ENCODE data around the gene RGS7.
"Not testable (repeated sequence)": the region's sequence is repeated elsewhere in the genome, so short reads cannot be mapped to it uniquely, and the experiment has no call there.

RGS7 gene

GRCh38 chr1:240820816-240821215, 536.2 kb downstream of the RGS7 start:
- DNase-seq = no peak

GRCh38 chr1:240816472-240816871, 540.5 kb downstream of the RGS7 start:
- DNase-seq = no peak

- DNase-seq = no peak
Measured at GRCh38 chr1:240813720-240814119, 543.3 kb downstream of the RGS7 start.

GRCh38 chr1:240811256-240811655, 545.7 kb downstream of the RGS7 start:
- DNase-seq = no peak

GRCh38 chr1:240808381-240808780, 548.6 kb downstream of the RGS7 start:
- DNase-seq = no peak

GRCh38 chr1:240806200-240806745, 550.7 kb downstream of the RGS7 start:
- DNase-seq = no peak

GRCh38 chr1:240804475-240804874, 552.5 kb downstream of the RGS7 start:
- no peak for DNase-seq

GRCh38 chr1:240803151-240803550, 553.9 kb downstream of the RGS7 start:
- DNase-seq = no peak

GRCh38 chr1:240802271-240802670, 554.7 kb downstream of the RGS7 start:
- no peak for DNase-seq

- DNase-seq = no peak
Measured at GRCh38 chr1:240801442-240801841, 555.6 kb downstream of the RGS7 start.

GRCh38 chr1:240800291-240800690, 556.7 kb downstream of the RGS7 start:
- DNase-seq = no peak

GRCh38 chr1:240797050-240797449, 560.0 kb downstream of the RGS7 start:
- no peak for DNase-seq

GRCh38 chr1:240794046-240794843, 562.8 kb downstream of the RGS7 start:
- DNase-seq = no peak

- DNase-seq = no peak
Measured at GRCh38 chr1:240792915-240793529, 564.0 kb downstream of the RGS7 start.

GRCh38 chr1:240790856-240791255, 566.1 kb downstream of the RGS7 start:
- DNase-seq = no peak

- DNase-seq = no peak
Measured at GRCh38 chr1:240786880-240787279, 570.1 kb downstream of the RGS7 start.

- DNase-seq = no peak
Measured at GRCh38 chr1:240784776-240785175, 572.2 kb downstream of the RGS7 start.

- not testable (repeated sequence) for DNase-seq
Measured at GRCh38 chr1:240783728-240784137, 573.3 kb downstream of the RGS7 start.

GRCh38 chr1:240776237-240776636, 580.8 kb downstream of the RGS7 start:
- no peak for DNase-seq

GRCh38 chr1:240772131-240772530, 584.9 kb downstream of the RGS7 start:
- DNase-seq = no peak

- DNase-seq = no peak
Measured at GRCh38 chr1:240771450-240771849, 585.6 kb downstream of the RGS7 start.

GRCh38 chr1:240768979-240769378, 588.0 kb downstream of the RGS7 start:
- DNase-seq = no peak

- DNase-seq = no peak
Measured at GRCh38 chr1:240766831-240767230, 590.2 kb downstream of the RGS7 start.

- no peak for DNase-seq
Measured at GRCh38 chr1:240765732-240766363, 591.2 kb downstream of the RGS7 start.

All from T1000 (cell line).